Ovary (tissue), 9 donors: ENCODE measurements around the gene NKAIN2. TPM values are rescaled to one million over a fixed set of nuclear protein-coding genes. Genes with fewer than 3 reads are reported as not detected.

ENCODE experiments used
- DNase-seq, 5 donors: peaks; one replicate each; pipeline ENCODE4 v3.0.0-alpha.2; 2019 to 2020
- H3K27ac ChIP-seq, 2 donors: fragments of 200-600 bp; one replicate each; pipeline versions ENCODE4 v1.5.1 to v1.8.0; 2019 to 2022
- H3K27me3 ChIP-seq: fragments of 200-600 bp; one replicate; pipeline ENCODE4 v1.8.0; 2022
- H3K36me3 ChIP-seq: fragments of 200-600 bp; sonication (generic); one replicate; pipeline ENCODE4 v1.5.1; 2019
- H3K4me1 ChIP-seq: one replicate; pipeline ENCODE4 v1.8.1; 2013; ENCODE audit warnings: mild to moderate bottlenecking, moderate library complexity; ENCODE audit not compliant: insufficient read depth
- H3K4me3 ChIP-seq: fragments of 200-600 bp; sonication (generic); one replicate; pipeline ENCODE4 v1.5.1; 2017
- H3K9me3 ChIP-seq, 2 donors: fragments of 200-600 bp in 1 of 2; sonication (generic) in 1 of 2; one replicate each; pipeline versions ENCODE4 v1.5.1 to v1.8.1; 2013 to 2019; ENCODE audit warnings: mild to moderate bottlenecking in 1 of 2, moderate library complexity in 1 of 2
- EP300 ChIP-seq: sonication (generic); formaldehyde crosslinking; IDR thresholded peaks from one replicate; pipeline ENCODE4 v1.6.1; 2017; ENCODE audit warnings: antibody characterized with exemption
- POLR2A ChIP-seq: fragments of 450-650 bp; IDR thresholded peaks from one replicate; pipeline ENCODE4 v1.6.1; 2017; ENCODE audit warnings: antibody characterized with exemption, mild to moderate bottlenecking, moderate library complexity
- WGBS, 3 donors: extraction: QIAGEN DNeasy Blood & Tissue Kit in 1 of 3; methylation state at CpG; one replicate each; pipeline versions ENCODE4 v1.1.5 to v1.1.7; 2013 to 2017; 5-methylcytosine and 5-hydroxymethylcytosine counted together
- intact Hi-C, 4 donors: fragments of 100-400 bp; cut with DNase I; formaldehyde crosslinking; loops; one replicate each; pipeline versions ENCODE4 v1.11.0 to v1.15.1; 2022 to 2023
- polyA plus RNA-seq, 2 donors: library from polyadenylated mRNA; stranded (reverse); fragments of 200-250 nt in 1 of 2; fragments of 350-450 nt in 1 of 2; fragmentation: Illumina TruSeq in 1 of 2; extraction: RNeasy Lipid Tissue Mini Kit (QIAGEN cat#74804) in 1 of 2; gene quantifications; one replicate each; pipeline ENCODE4 v1.2.3, GENCODE V29; 2013 to 2014
- total RNA-seq, 7 donors: library from RNA; depleted of rRNA in 2 of 7; stranded (reverse); fragments of >200 nt in 2 of 7; fragmentation: NEBNext Ultra II Directional in 3 of 7; extraction: Animal tissue kit (Norgen Biotek cat#: 25700) in 3 of 7; gene quantifications; one replicate each; pipeline versions ENCODE4 v1.1.0 to v1.2.4, GENCODE V29; 2016 to 2023
- TF ChIP-seq, protein P1 (sequence below), 3 donors: fragments of 450-650 bp in 2 of 3; fragments of 200-600 bp in 1 of 3; IDR thresholded peaks; one replicate each; pipeline versions ENCODE4 v1.5.1 to v1.8.0; 2016 to 2022; ENCODE audit warnings: antibody characterized with exemption in 3 of 3, mild to moderate bottlenecking in 1 of 3
- donor health status: DM: no; HTN: no; CAD: no; lungs with moderate emphysema.
- donor health status: DM: no; HTN: no; CAD: no.
- donor health status: Bipolar disorder and iron deficiency.
- donor health status: DM: yes; HTN: yes; CAD: no.
- donor health status: DM: no; HTN: no; CAD: no.
- donor health status: DM: yes; HTN: yes; CAD: no.

NKAIN2 gene
- total and polyA plus RNA-seq, 9 donors, result 0.13 to 1.0 (median 0.40) TPM; not detected in 4

DNA sequence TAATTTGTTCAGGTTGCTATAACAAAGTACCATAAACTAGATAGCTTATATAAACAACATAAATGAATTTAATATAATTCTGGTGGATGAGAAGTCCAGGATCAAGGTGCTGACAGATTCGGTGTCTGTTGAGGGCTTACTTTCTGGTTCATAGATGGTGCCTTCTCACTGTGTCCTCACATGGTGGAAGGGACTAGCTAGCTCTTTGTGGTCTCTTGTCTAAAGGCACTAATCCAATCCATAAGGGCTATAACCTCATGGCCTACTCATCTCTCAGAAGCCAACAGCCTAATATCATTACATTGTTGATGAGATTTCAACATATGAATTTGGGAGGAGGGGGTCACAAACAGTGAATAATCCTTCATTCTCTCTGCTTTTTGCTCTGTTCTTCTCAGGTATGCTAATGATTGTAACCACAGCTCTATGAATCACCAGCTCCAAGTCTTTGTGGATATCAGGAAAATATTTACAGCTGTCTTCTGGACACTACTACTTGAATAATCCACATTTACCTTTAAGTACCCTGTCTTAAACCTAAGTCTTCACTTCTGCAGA, 122.3 kb downstream of the NKAIN2 start:
- no peak overlapping the region for H3K4me3 ChIP-seq
- TF ChIP-seq EP300 (no peak), POLR2A (no peak)
- TF ChIP-seq, protein P1, sequence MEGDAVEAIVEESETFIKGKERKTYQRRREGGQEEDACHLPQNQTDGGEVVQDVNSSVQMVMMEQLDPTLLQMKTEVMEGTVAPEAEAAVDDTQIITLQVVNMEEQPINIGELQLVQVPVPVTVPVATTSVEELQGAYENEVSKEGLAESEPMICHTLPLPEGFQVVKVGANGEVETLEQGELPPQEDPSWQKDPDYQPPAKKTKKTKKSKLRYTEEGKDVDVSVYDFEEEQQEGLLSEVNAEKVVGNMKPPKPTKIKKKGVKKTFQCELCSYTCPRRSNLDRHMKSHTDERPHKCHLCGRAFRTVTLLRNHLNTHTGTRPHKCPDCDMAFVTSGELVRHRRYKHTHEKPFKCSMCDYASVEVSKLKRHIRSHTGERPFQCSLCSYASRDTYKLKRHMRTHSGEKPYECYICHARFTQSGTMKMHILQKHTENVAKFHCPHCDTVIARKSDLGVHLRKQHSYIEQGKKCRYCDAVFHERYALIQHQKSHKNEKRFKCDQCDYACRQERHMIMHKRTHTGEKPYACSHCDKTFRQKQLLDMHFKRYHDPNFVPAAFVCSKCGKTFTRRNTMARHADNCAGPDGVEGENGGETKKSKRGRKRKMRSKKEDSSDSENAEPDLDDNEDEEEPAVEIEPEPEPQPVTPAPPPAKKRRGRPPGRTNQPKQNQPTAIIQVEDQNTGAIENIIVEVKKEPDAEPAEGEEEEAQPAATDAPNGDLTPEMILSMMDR (IDR thresholded peaks at IDR 0.05), result no peak
- 89 to 97% (median 96%) methylated on average over 1 of the region's 1 CpG for WGBS, 3 donors
- H3K27me3 ChIP-seq, result no peaks in the 10 kb centered on the region
- H3K4me1 ChIP-seq, result no peaks in the 10 kb centered on the region
- H3K9me3 ChIP-seq, result no peaks in the 10 kb centered on the region
- no peaks in the 10 kb centered on the region for H3K36me3 ChIP-seq
- DNase-seq, result no peak
- no peak overlapping the region for H3K27ac ChIP-seq
- intact Hi-C loops, result no loop called here

GRCh38 chr6:123928529-123928928, 124.9 kb downstream of the NKAIN2 start:
- no peak for DNase-seq
- H3K4me3 ChIP-seq, result no peak overlapping the region
- H3K4me1 ChIP-seq, result no peaks in the 10 kb centered on the region
- 2 to 19% (median 5%) methylated on average over 1 of the region's 1 CpG for WGBS, 3 donors
- H3K27ac ChIP-seq, result no peak overlapping the region
- intact Hi-C loops, result no loop called here
- H3K27me3 ChIP-seq, result no peaks in the 10 kb centered on the region
- no peaks in the 10 kb centered on the region for H3K9me3 ChIP-seq
- no peaks in the 10 kb centered on the region for H3K36me3 ChIP-seq
- TF ChIP-seq, protein P1 (IDR thresholded peaks at IDR 0.05), result no peak
- TF ChIP-seq POLR2A, result no peak
- TF ChIP-seq EP300, result no peak

GRCh38 chr6:123931928-123932327, 128.3 kb downstream of the NKAIN2 start:
- no peak for DNase-seq
- TF ChIP-seq POLR2A (no peak), EP300 (no peak)
- TF ChIP-seq, protein P1 (IDR thresholded peaks at IDR 0.05), result no peak
- Histone ChIP-seq H3K4me3 (no peak overlapping the region), H3K9me3 (no peaks in the 10 kb centered on the region), H3K36me3 (no peaks in the 10 kb centered on the region), H3K4me1 (no peaks in the 10 kb centered on the region), H3K27me3 (no peaks in the 10 kb centered on the region), H3K27ac (no peak overlapping the region)
- intact Hi-C loops, result no loop called here
- WGBS, 3 donors, result 59 to 62% (median 61%) methylated on average over 3 of the region's 3 CpGs

GRCh38 chr6:123940551-123940950, 136.9 kb downstream of the NKAIN2 start:
- Histone ChIP-seq H3K27ac (no peak overlapping the region), H3K4me1 (no peaks in the 10 kb centered on the region), H3K27me3 (no peaks in the 10 kb centered on the region), H3K9me3 (no peaks in the 10 kb centered on the region), H3K36me3 (no peaks in the 10 kb centered on the region), H3K4me3 (no peak overlapping the region)
- intact Hi-C loops, result no loop called here
- TF ChIP-seq, protein P1 (IDR thresholded peaks at IDR 0.05), result no peak
- TF ChIP-seq POLR2A (no peak), EP300 (no peak)
- WGBS, 3 donors, result 78 to 87% (median 85%) methylated on average over 3 of the region's 3 CpGs
- no peak for DNase-seq
